AG04450 (cell line): Measurements from ENCODE around the gene CHL1. TPM values are rescaled to one million over a fixed set of nuclear protein-coding genes. Genes with fewer than 3 reads are reported as not detected.

ENCODE experiments used
- CTCF ChIA-PET: fragments of 300-600, 350-600 bp; formaldehyde crosslinking; extraction: SDS; loops from one replicate; lab custom pipeline; 2022; ENCODE audit warnings: antibody characterized with exemption, inconsistent platforms; lab: Charles Lee
- POLR2A ChIA-PET: fragments of 350-600 bp; formaldehyde crosslinking; extraction: SDS; loops from one replicate; lab custom pipeline; 2021; ENCODE audit warnings: antibody characterized with exemption, inconsistent platforms; lab: Yijun Ruan, JAX
- DNase-seq: peaks from one replicate; pipeline ENCODE4 v3.0.0-alpha.2; 2011; ENCODE audit warnings: low read depth, low spot score
- H3K27ac ChIP-seq: one replicate; pipeline ENCODE4 v1.5.1; 2012; ENCODE audit warnings: low read depth, low read length, control low read depth
- H3K27me3 ChIP-seq: one replicate; pipeline ENCODE4 v1.6.0; 2012; ENCODE audit warnings: low read length; ENCODE audit not compliant: control insufficient read depth, insufficient read depth
- H3K4me3 ChIP-seq: 2 replicates; pipeline ENCODE4 v1.5.1; 2011; ENCODE audit warnings: mild to moderate bottlenecking, low read depth, low read length, control low read depth
- H3K9me3 ChIP-seq: 2 replicates; pipeline ENCODE4 v1.5.1; 2012; ENCODE audit warnings: low read length; ENCODE audit not compliant: control insufficient read depth, insufficient read depth
- CTCF ChIP-seq: IDR thresholded peaks from 2 replicates; pipeline ENCODE4 v1.5.1; 2011; ENCODE audit warnings: low read depth, low read length, control low read depth, inconsistent platforms
- polyA plus RNA-seq: library from polyadenylated mRNA; depleted of rRNA; stranded (reverse); fragments of >200 nt; gene quantifications from 2 replicates; pipeline ENCODE4 v1.2.3, GENCODE V29; 2011

CHL1 gene
- polyA plus RNA-seq, 1 experiment = 0.40 TPM

- H3K27ac ChIP-seq = no peak overlapping the region
- no peaks in the 10 kb centered on the region for H3K9me3 ChIP-seq
- DNase-seq = no peak
- CTCF ChIA-PET = no interaction called here
- no peak overlapping the region for H3K4me3 ChIP-seq
- TF ChIP-seq CTCF = no peak
- POLR2A ChIA-PET = no interaction called here
- H3K27me3 ChIP-seq = no peaks in the 10 kb centered on the region
Observed at GRCh38 chr3:210669-211068, 14.1 kb downstream of the CHL1 start.

GRCh38 chr3:212432-212831 is 15.9 kb downstream of the CHL1 start:
- ChIA-PET CTCF (no interaction called here), POLR2A (no interaction called here)
- no peak for TF ChIP-seq CTCF
- no peaks in the 10 kb centered on the region for H3K9me3 ChIP-seq
- no peaks in the 10 kb centered on the region for H3K27me3 ChIP-seq
- no peak overlapping the region for H3K27ac ChIP-seq
- no peak for DNase-seq
- H3K4me3 ChIP-seq = no peak overlapping the region

- Histone ChIP-seq H3K27me3 (no peaks in the 10 kb centered on the region), H3K4me3 (no peak overlapping the region), H3K9me3 (no peaks in the 10 kb centered on the region), H3K27ac (no peak overlapping the region)
- no peak for DNase-seq
- TF ChIP-seq CTCF = no peak
- CTCF ChIA-PET = interaction anchor here (2.9 kb wide), 1 partner anchor 137 kb away, joined by 7 read pairs; no protein-coding TSS in a partner anchor
- POLR2A ChIA-PET = no interaction called here
Observed at GRCh38 chr3:217099-217813, 20.7 kb downstream of the CHL1 start.

- DNase-seq = no peak
Observed at GRCh38 chr3:217948-218347, 21.4 kb downstream of the CHL1 start.

More at GRCh38 chr3:217948-218347, 21.4 kb downstream of the CHL1 start:
- TF ChIP-seq CTCF = no peak
- no peak overlapping the region for H3K27ac ChIP-seq
- no peaks in the 10 kb centered on the region for H3K9me3 ChIP-seq
- CTCF ChIA-PET = interaction anchor here (2.9 kb wide), 1 partner anchor 136 kb away, joined by 7 read pairs; no protein-coding TSS in a partner anchor
- POLR2A ChIA-PET = no interaction called here
- H3K27me3 ChIP-seq = no peaks in the 10 kb centered on the region
- no peak overlapping the region for H3K4me3 ChIP-seq
